PFSK-1 (cell line): ENCODE results near the gene ZNF665. TPM values are rescaled to one million over a fixed set of nuclear protein-coding genes. Genes with fewer than 3 reads are reported as not detected.

Experiments
- FOXP2 ChIP-seq: optimal IDR thresholded peaks from 2 replicates; pipeline ENCODE3; 2011; ENCODE audit warnings: borderline replicate concordance, control low read depth, inconsistent platforms; ENCODE audit not compliant: insufficient read depth; ENCODE audit errors: extremely low read length, extremely low read depth
- POLR2AphosphoS5 ChIP-seq: IDR thresholded peaks from 2 replicates; pipeline ENCODE4 v1.6.1; 2012; ENCODE audit warnings: low read depth, mild to moderate bottlenecking, control low read depth, low read length, moderate library complexity
- REST ChIP-seq, 2 experiments: IDR thresholded peaks; 2 replicates each; pipeline versions ENCODE4 v1.6.1 to v1.8.0; 2011 to 2012; ENCODE audit warnings: low read depth in 2 of 2, low read length in 2 of 2, control low read depth in 1 of 2, inconsistent platforms in 1 of 2, mild to moderate bottlenecking in 1 of 2, moderate library complexity in 1 of 2; ENCODE audit not compliant: insufficient read depth in 1 of 2
- SIN3A ChIP-seq: IDR thresholded peaks from 2 replicates; pipeline ENCODE4 v1.6.1; 2012; ENCODE audit warnings: mild to moderate bottlenecking, low read length, moderate library complexity, borderline replicate concordance; ENCODE audit not compliant: insufficient read depth
- TAF1 ChIP-seq: IDR thresholded peaks from 2 replicates; pipeline ENCODE4 v1.6.1; 2012; ENCODE audit warnings: low read length, control low read depth, borderline replicate concordance; ENCODE audit not compliant: insufficient read depth
- polyA plus RNA-seq: library from polyadenylated mRNA; unstranded; fragments of >200 nt; gene quantifications from one replicate; pipeline ENCODE4 v1.2.1, GENCODE V29; 2012; ENCODE audit warnings: low read depth, missing spikeins; ENCODE audit not compliant: insufficient read length

ZNF665 gene
- not detected for polyA plus RNA-seq

GRCh38 chr19:53192771-53193534 is at the start of gene ZNF665:
TSS of gene ZNF665 (minus strand) at chr19:53193358. CDS start at chr19:53182898, 10,460 bp downstream.
- TF ChIP-seq TAF1 (no peak), FOXP2 (no peak), SIN3A (no peak), REST (IDR thresholded peaks at IDR 0.05; ENCODE audit: insufficient read depth in 1 of 2, low read depth in 2 of 2, low read length in 2 of 2) (no peak), POLR2AphosphoS5 (no peak)

GRCh38 chr19:53237114-53237777 is 44.1 kb upstream of the ZNF665 start:
- no peak for TF ChIP-seq SIN3A
- TF ChIP-seq FOXP2: no peak
- no peak for TF ChIP-seq TAF1
- no peak for TF ChIP-seq REST (IDR thresholded peaks at IDR 0.05; ENCODE audit: insufficient read depth in 1 of 2, low read depth in 2 of 2, low read length in 2 of 2)
- TF ChIP-seq POLR2AphosphoS5: no peak

GRCh38 chr19:53224606-53225005 is 31.4 kb upstream of the ZNF665 start:
- TF ChIP-seq TAF1: no peak
- no peak for TF ChIP-seq POLR2AphosphoS5
- TF ChIP-seq SIN3A: no peak
- no peak for TF ChIP-seq REST (IDR thresholded peaks at IDR 0.05; ENCODE audit: insufficient read depth in 1 of 2, low read depth in 2 of 2, low read length in 2 of 2)
- TF ChIP-seq FOXP2: no peak

- TF ChIP-seq FOXP2 (no peak), SIN3A (no peak), REST (IDR thresholded peaks at IDR 0.05; ENCODE audit: insufficient read depth in 1 of 2, low read depth in 2 of 2, low read length in 2 of 2) (no peak), TAF1 (no peak), POLR2AphosphoS5 (no peak)
Measured at GRCh38 chr19:53212703-53213320, 19.7 kb upstream of the ZNF665 start.
